GM12872 (cell line): ENCODE measurements around the gene DDR1.

Experiments
- TF ChIP-seq, protein P1 (sequence below): IDR thresholded peaks from 3 replicates; pipeline ENCODE4 v1.5.1; 2011; ENCODE audit warnings: low read depth, mild to moderate bottlenecking, low read length, moderate library complexity; ENCODE audit not compliant: insufficient read depth

DDR1 gene

GRCh38 chr6:30887901-30888815, 3.8 kb downstream of the DDR1 start:
- TF ChIP-seq, protein P1, sequence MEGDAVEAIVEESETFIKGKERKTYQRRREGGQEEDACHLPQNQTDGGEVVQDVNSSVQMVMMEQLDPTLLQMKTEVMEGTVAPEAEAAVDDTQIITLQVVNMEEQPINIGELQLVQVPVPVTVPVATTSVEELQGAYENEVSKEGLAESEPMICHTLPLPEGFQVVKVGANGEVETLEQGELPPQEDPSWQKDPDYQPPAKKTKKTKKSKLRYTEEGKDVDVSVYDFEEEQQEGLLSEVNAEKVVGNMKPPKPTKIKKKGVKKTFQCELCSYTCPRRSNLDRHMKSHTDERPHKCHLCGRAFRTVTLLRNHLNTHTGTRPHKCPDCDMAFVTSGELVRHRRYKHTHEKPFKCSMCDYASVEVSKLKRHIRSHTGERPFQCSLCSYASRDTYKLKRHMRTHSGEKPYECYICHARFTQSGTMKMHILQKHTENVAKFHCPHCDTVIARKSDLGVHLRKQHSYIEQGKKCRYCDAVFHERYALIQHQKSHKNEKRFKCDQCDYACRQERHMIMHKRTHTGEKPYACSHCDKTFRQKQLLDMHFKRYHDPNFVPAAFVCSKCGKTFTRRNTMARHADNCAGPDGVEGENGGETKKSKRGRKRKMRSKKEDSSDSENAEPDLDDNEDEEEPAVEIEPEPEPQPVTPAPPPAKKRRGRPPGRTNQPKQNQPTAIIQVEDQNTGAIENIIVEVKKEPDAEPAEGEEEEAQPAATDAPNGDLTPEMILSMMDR: no peak

DNA sequence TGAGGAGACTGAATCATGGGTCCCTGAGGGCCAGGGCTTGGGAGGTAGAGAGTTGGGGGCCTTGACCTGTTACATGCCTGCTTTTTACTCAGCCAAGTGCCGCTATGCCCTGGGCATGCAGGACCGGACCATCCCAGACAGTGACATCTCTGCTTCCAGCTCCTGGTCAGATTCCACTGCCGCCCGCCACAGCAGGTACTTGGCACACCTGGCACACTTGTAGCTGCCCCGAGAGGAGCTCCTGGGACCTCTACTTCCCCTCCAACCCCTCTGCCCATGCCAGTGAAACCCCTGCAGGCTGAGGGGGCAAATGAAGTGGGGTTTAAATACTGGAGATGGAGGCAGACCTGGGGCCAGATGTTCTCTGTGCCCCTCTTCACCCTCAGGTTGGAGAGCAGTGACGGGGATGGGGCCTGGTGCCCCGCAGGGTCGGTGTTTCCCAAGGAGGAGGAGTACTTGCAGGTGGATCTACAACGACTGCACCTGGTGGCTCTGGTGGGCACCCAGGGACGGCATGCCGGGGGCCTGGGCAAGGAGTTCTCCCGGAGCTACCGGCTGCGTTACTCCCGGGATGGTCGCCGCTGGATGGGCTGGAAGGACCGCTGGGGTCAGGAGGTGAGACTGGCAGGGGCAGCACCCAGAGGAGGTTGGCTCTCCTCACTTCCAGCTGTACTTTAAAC, 4.6 kb downstream of the DDR1 start:
- TF ChIP-seq, protein P1: no peak

GRCh38 chr6:30889496-30889885, 5.2 kb downstream of the DDR1 start:
- TF ChIP-seq, protein P1: no peak

DNA sequence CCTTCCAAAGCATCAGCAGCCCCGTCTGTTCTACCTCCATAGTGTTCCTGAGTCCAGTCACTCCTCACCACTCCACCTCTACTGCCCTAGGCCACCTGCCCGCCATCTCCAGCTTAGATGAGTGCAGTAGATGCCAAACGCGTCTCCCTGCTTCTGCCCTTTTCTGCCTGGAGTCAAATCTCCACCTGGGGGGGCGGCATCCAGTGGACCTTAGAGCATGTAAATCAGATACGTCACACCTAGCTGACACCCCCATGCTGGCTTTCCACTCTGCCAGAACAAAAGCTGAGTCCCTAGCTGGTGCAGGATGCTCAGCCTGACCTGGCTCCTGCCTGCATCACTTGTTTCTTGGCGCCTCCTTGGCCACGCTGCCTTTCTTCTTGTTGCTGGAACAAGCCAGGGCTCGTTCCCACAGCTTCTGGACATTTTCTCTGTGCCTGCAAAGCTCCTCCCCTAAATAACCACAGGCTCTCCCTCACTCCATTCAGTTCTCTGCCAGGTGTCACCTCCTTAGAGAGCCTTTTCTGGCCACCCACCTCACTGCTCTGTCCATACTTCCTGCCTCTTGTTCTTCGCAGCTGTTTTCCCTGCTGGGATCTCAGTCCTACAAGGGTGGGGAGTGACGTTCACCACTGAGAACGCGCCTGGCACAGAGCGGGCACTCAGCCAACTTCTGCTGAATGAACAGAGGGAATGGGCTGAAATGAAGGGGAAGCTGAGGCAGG, 5.8 kb downstream of the DDR1 start:
- TF ChIP-seq, protein P1: no peak

GRCh38 chr6:30890646-30891449, 6.5 kb downstream of the DDR1 start:
- TF ChIP-seq, protein P1: no peak

- TF ChIP-seq, protein P1: no peak
Observed at GRCh38 chr6:30891450-30891723, 7.1 kb downstream of the DDR1 start.
